HFFc6 (cell line): ENCODE measurements around the gene BAIAP2L1. TPM values are rescaled to one million over a fixed set of nuclear protein-coding genes. Genes with fewer than 3 reads are reported as not detected.

Experiments used
- DNase-seq: peaks from one replicate; pipeline ENCODE4 v3.0.0-alpha.2; 2018
- H3K27ac Mint-ChIP-seq: 2 replicates; pipeline ENCODE4 v1.8.0; 2020; ENCODE audit warnings: mild to moderate bottlenecking, mixed read lengths
- H3K27me3 Mint-ChIP-seq: 2 replicates; pipeline ENCODE4 v1.8.0; 2021; ENCODE audit warnings: mild to moderate bottlenecking, moderate library complexity, mixed read lengths; ENCODE audit not compliant: insufficient read depth
- H3K36me3 Mint-ChIP-seq: 2 replicates; pipeline ENCODE4 v1.8.0; 2021; ENCODE audit warnings: low read depth, mixed read lengths
- H3K4me1 Mint-ChIP-seq: 2 replicates; pipeline ENCODE4 v1.8.0; 2020; ENCODE audit warnings: low read depth, mixed read lengths
- H3K4me3 Mint-ChIP-seq: 2 replicates; pipeline ENCODE4 v1.8.0; 2020; ENCODE audit warnings: mild to moderate bottlenecking, moderate library complexity, mixed read lengths
- H3K9me3 Mint-ChIP-seq: 2 replicates; pipeline ENCODE4 v1.8.0; 2020; ENCODE audit warnings: mild to moderate bottlenecking, mixed read lengths
- CTCF ChIP-seq: fragments of 200-600 bp; sonication (generic); IDR thresholded peaks from 2 replicates; pipeline ENCODE4 v1.5.0; 2021; ENCODE audit warnings: antibody characterized with exemption, mild to moderate bottlenecking
- total RNA-seq, 6 experiments: library from RNA; stranded (reverse); fragmentation: NEBNext Ultra II Directional; extraction: Animal tissue kit (Norgen Biotek cat#: 25700); gene quantifications; 2 replicates in 1 of 6; 3 replicates in 5 of 6; pipeline ENCODE4 v1.2.3, GENCODE V29; 2021

Gene BAIAP2L1
- total RNA-seq, 6 experiments from 2014 or later = 12.9 to 17.5 (median 14.2) TPM

GRCh38 chr7:98364220-98364619, 36.7 kb downstream of the BAIAP2L1 start:
- DNase-seq = no peak
- TF ChIP-seq CTCF = no peak
- no peaks in the 10 kb centered on the region; the same call in none of the 2 replicates for H3K27me3 Mint-ChIP-seq
- peaks cover 7% of the 10 kb centered on the region; the same call in 1 of the 2 replicates for H3K4me1 Mint-ChIP-seq
- H3K4me3 Mint-ChIP-seq = no peak overlapping the region
- H3K27ac Mint-ChIP-seq = no peak overlapping the region
- H3K9me3 Mint-ChIP-seq = no peaks in the 10 kb centered on the region
- H3K36me3 Mint-ChIP-seq = no peaks in the 10 kb centered on the region

- H3K4me1 Mint-ChIP-seq = peaks cover 15% of the 10 kb centered on the region
- H3K27ac Mint-ChIP-seq = no peak overlapping the region
- TF ChIP-seq CTCF = no peak
- no peaks in the 10 kb centered on the region for H3K9me3 Mint-ChIP-seq
- no peak overlapping the region for H3K4me3 Mint-ChIP-seq
- DNase-seq = no peak
- H3K36me3 Mint-ChIP-seq = no peaks in the 10 kb centered on the region
- no peaks in the 10 kb centered on the region; the same call in none of the 2 replicates for H3K27me3 Mint-ChIP-seq
Observed at GRCh38 chr7:98362517-98362916, 38.4 kb downstream of the BAIAP2L1 start.

GRCh38 chr7:98360221-98361130, 40.4 kb downstream of the BAIAP2L1 start:
- Mint-ChIP-seq H3K9me3 (no peaks in the 10 kb centered on the region), H3K27me3 (no peaks in the 10 kb centered on the region; the same call in none of the 2 replicates), H3K36me3 (no peaks in the 10 kb centered on the region), H3K27ac (peak overlapping the region; percentile 31; the same call in 1 of the 2 replicates), H3K4me1 (peaks cover 24% of the 10 kb centered on the region), H3K4me3 (no peak overlapping the region)
- TF ChIP-seq CTCF = no peak
- no peak for DNase-seq

GRCh38 chr7:98359395-98359794, 41.5 kb downstream of the BAIAP2L1 start:
- peaks cover 35% of the 10 kb centered on the region for H3K4me1 Mint-ChIP-seq
- no peak overlapping the region for H3K27ac Mint-ChIP-seq
- H3K9me3 Mint-ChIP-seq = no peaks in the 10 kb centered on the region
- TF ChIP-seq CTCF = no peak
- no peaks in the 10 kb centered on the region for H3K36me3 Mint-ChIP-seq
- H3K27me3 Mint-ChIP-seq = no peaks in the 10 kb centered on the region; the same call in none of the 2 replicates
- DNase-seq = no peak
- H3K4me3 Mint-ChIP-seq = no peak overlapping the region

- peaks cover 42% of the 10 kb centered on the region for H3K4me1 Mint-ChIP-seq
- H3K27ac Mint-ChIP-seq = no peak overlapping the region
- no peaks in the 10 kb centered on the region for H3K36me3 Mint-ChIP-seq
- no peak overlapping the region for H3K4me3 Mint-ChIP-seq
- TF ChIP-seq CTCF = no peak
- no peaks in the 10 kb centered on the region; the same call in none of the 2 replicates for H3K27me3 Mint-ChIP-seq
- DNase-seq = no peak
- H3K9me3 Mint-ChIP-seq = no peaks in the 10 kb centered on the region
Observed at GRCh38 chr7:98358706-98359105, 42.2 kb downstream of the BAIAP2L1 start.
